Measurements from ENCODE around the gene AUTS2. TPM values are rescaled to one million over a fixed set of nuclear protein-coding genes. Genes with fewer than 3 reads are reported as not detected.

Gene AUTS2
- polyA plus RNA-seq, 1 donor from 2014 or later = 97.3 TPM

DNA sequence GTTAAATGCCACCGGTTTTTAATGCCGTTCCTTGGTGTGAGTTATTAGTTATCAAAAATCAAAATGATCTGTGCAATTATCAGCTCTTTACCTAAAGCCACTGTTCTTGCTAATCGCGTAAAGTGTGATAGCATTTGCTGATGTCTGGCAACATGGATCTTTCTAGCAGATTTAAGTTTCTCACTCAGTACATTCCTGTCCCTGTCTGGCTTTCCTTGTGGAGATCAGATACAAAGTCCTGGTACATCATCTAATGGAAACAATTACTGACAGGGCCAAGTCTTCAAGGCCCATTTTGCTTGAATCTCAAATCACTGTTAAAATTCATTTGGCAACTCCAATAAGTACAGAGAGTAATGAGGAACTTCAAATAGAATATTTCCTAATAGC is 755.7 kb downstream of the AUTS2 start:
- H3K27me3 ChIP-seq (ENCODE audit: insufficient read depth, low read depth, low read length) = no peaks in the 10 kb centered on the region
- H3K9me3 ChIP-seq (ENCODE audit: low read length) = no peaks in the 10 kb centered on the region
- H3K36me3 ChIP-seq (ENCODE audit: insufficient read depth, low read length) = no peaks in the 10 kb centered on the region
- H3K4me2 ChIP-seq (ENCODE audit: low read length) = no peak overlapping the region
- no peaks in the 10 kb centered on the region for H4K20me1 ChIP-seq (ENCODE audit: insufficient read depth)
- H3K9ac ChIP-seq (ENCODE audit: low read length) = no peak overlapping the region
- no peaks in the 10 kb centered on the region for H3K79me2 ChIP-seq (replicated peaks; ENCODE audit: insufficient read depth, low read length)
- no peaks in the 10 kb centered on the region for H3F3A ChIP-seq (ENCODE audit: insufficient read depth, low read length, poor library complexity, severe bottlenecking)
- H3K4me3 ChIP-seq (ENCODE audit: low read length) = no peak overlapping the region
- TF ChIP-seq EP300 (conservative IDR thresholded peaks at IDR 0.05; ENCODE audit: poor library complexity, severe bottlenecking) = no peak
- no peak for TF ChIP-seq SMC3 (conservative IDR thresholded peaks at IDR 0.05; ENCODE audit: poor library complexity)
- no peak for TF ChIP-seq EZH2 (IDR thresholded peaks at IDR 0.05; ENCODE audit: borderline replicate concordance, insufficient read depth, low read length, poor library complexity, severe bottlenecking)
- no peak for TF ChIP-seq RAD21 (conservative IDR thresholded peaks at IDR 0.05)
- TF ChIP-seq TAF1 (IDR thresholded peaks at IDR 0.05; ENCODE audit: low read depth) = no peak
- TF ChIP-seq, protein P1, sequence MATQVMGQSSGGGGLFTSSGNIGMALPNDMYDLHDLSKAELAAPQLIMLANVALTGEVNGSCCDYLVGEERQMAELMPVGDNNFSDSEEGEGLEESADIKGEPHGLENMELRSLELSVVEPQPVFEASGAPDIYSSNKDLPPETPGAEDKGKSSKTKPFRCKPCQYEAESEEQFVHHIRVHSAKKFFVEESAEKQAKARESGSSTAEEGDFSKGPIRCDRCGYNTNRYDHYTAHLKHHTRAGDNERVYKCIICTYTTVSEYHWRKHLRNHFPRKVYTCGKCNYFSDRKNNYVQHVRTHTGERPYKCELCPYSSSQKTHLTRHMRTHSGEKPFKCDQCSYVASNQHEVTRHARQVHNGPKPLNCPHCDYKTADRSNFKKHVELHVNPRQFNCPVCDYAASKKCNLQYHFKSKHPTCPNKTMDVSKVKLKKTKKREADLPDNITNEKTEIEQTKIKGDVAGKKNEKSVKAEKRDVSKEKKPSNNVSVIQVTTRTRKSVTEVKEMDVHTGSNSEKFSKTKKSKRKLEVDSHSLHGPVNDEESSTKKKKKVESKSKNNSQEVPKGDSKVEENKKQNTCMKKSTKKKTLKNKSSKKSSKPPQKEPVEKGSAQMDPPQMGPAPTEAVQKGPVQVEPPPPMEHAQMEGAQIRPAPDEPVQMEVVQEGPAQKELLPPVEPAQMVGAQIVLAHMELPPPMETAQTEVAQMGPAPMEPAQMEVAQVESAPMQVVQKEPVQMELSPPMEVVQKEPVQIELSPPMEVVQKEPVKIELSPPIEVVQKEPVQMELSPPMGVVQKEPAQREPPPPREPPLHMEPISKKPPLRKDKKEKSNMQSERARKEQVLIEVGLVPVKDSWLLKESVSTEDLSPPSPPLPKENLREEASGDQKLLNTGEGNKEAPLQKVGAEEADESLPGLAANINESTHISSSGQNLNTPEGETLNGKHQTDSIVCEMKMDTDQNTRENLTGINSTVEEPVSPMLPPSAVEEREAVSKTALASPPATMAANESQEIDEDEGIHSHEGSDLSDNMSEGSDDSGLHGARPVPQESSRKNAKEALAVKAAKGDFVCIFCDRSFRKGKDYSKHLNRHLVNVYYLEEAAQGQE (IDR thresholded peaks at IDR 0.05; ENCODE audit: borderline replicate concordance) = no peak
- TF ChIP-seq POLR2AphosphoS5 (IDR thresholded peaks at IDR 0.05) = no peak
- no peak for TF ChIP-seq MXI1 (conservative IDR thresholded peaks at IDR 0.05; ENCODE audit: poor library complexity, severe bottlenecking)
- TF ChIP-seq, protein P2, sequence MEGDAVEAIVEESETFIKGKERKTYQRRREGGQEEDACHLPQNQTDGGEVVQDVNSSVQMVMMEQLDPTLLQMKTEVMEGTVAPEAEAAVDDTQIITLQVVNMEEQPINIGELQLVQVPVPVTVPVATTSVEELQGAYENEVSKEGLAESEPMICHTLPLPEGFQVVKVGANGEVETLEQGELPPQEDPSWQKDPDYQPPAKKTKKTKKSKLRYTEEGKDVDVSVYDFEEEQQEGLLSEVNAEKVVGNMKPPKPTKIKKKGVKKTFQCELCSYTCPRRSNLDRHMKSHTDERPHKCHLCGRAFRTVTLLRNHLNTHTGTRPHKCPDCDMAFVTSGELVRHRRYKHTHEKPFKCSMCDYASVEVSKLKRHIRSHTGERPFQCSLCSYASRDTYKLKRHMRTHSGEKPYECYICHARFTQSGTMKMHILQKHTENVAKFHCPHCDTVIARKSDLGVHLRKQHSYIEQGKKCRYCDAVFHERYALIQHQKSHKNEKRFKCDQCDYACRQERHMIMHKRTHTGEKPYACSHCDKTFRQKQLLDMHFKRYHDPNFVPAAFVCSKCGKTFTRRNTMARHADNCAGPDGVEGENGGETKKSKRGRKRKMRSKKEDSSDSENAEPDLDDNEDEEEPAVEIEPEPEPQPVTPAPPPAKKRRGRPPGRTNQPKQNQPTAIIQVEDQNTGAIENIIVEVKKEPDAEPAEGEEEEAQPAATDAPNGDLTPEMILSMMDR (IDR thresholded peaks at IDR 0.05; ENCODE audit: poor library complexity, severe bottlenecking) = no peak
- no peaks in the 10 kb centered on the region for H3K9me2 ChIP-seq (ENCODE audit: insufficient read depth, low read length)
- H2AFZ ChIP-seq (ENCODE audit: low read depth, low read length) = no peak overlapping the region
- no peak overlapping the region for H3K27ac ChIP-seq (ENCODE audit: low read length)

DNA sequence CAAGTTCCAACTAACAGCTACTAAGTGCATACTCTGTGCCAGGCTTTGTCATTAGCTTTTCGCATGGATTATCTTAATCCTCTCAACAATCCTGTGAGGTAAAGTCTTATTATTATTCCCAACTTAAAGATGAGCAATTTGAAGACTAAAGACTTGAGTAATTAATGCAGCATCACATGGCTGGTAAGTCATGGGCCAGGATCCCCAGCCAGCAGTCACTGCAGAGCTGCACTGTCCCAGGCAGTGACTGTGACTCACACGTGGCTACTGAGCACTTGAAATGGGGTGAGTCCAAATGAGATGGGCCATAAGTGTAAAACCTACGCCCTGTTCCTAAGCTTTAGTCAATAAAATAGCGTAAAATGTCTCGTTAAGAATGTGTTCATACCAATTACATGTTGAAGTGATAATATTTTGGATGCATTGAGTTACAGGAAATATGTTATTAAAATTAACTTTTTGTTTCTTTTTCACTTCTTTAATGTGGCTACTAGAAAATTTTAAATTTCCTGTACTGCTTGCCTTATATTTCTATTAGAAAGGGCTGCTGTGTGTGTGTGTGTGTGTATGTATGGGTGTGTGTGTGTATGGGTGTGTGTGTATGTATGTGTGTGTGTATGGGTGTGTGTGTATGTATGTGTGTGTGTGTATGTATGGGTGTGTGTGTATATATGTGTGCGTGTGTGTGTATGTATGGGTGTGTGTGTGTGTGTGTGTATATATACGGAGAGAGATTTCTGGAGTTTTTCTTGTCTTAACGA is 756.3 kb downstream of the AUTS2 start:
- Histone ChIP-seq H3K9ac (ENCODE audit: low read length) (peak overlapping the region; percentile 38), H3K4me3 (ENCODE audit: low read length) (peak overlapping the region; percentile 49), H3F3A (ENCODE audit: insufficient read depth, low read length, poor library complexity, severe bottlenecking) (no peaks in the 10 kb centered on the region), H3K27ac (ENCODE audit: low read length) (peak overlapping the region; percentile 60), H3K36me3 (ENCODE audit: insufficient read depth, low read length) (no peaks in the 10 kb centered on the region), H3K27me3 (ENCODE audit: insufficient read depth, low read depth, low read length) (no peaks in the 10 kb centered on the region), H3K4me2 (ENCODE audit: low read length) (peak overlapping the region; percentile 19), H3K9me3 (ENCODE audit: low read length) (no peaks in the 10 kb centered on the region), H3K9me2 (ENCODE audit: insufficient read depth, low read length) (no peaks in the 10 kb centered on the region), H2AFZ (ENCODE audit: low read depth, low read length) (no peak overlapping the region), H4K20me1 (ENCODE audit: insufficient read depth) (no peaks in the 10 kb centered on the region), H3K79me2 (replicated peaks; ENCODE audit: insufficient read depth, low read length) (no peaks in the 10 kb centered on the region)
- TF ChIP-seq RAD21 (conservative IDR thresholded peaks at IDR 0.05) = no peak
- no peak for TF ChIP-seq SMC3 (conservative IDR thresholded peaks at IDR 0.05; ENCODE audit: poor library complexity)
- TF ChIP-seq POLR2AphosphoS5 (IDR thresholded peaks at IDR 0.05) = no peak
- TF ChIP-seq EZH2 (IDR thresholded peaks at IDR 0.05; ENCODE audit: borderline replicate concordance, insufficient read depth, low read length, poor library complexity, severe bottlenecking) = no peak
- no peak for TF ChIP-seq EP300 (conservative IDR thresholded peaks at IDR 0.05; ENCODE audit: poor library complexity, severe bottlenecking)
